ENCODE measurements around the gene STIP1. TPM values are rescaled to one million over a fixed set of nuclear protein-coding genes. Genes with fewer than 3 reads are reported as not detected.
"Not testable (repeated sequence)": the region's sequence is repeated elsewhere in the genome, so short reads cannot be mapped to it uniquely, and the experiment has no call there.

The STIP1 gene
- total RNA-seq, 1 donor from 2014 or later, result 77.7 TPM

GRCh38 chr11:64153812-64154211 lies 32.2 kb upstream of the STIP1 start:
- no peak for DNase-seq (ENCODE audit: low spot score in 2 of 2)
- H3K27me3 ChIP-seq, result no peaks in the 10 kb centered on the region
- TF ChIP-seq, protein P1, sequence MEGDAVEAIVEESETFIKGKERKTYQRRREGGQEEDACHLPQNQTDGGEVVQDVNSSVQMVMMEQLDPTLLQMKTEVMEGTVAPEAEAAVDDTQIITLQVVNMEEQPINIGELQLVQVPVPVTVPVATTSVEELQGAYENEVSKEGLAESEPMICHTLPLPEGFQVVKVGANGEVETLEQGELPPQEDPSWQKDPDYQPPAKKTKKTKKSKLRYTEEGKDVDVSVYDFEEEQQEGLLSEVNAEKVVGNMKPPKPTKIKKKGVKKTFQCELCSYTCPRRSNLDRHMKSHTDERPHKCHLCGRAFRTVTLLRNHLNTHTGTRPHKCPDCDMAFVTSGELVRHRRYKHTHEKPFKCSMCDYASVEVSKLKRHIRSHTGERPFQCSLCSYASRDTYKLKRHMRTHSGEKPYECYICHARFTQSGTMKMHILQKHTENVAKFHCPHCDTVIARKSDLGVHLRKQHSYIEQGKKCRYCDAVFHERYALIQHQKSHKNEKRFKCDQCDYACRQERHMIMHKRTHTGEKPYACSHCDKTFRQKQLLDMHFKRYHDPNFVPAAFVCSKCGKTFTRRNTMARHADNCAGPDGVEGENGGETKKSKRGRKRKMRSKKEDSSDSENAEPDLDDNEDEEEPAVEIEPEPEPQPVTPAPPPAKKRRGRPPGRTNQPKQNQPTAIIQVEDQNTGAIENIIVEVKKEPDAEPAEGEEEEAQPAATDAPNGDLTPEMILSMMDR (IDR thresholded peaks at IDR 0.05), result no peak
- intact Hi-C loops (cut with DNase I), result loop anchor here (1.0 kb wide), 1 partner anchor 154 kb away; no protein-coding TSS in a partner anchor
- no peaks in the 10 kb centered on the region for H3K4me1 ChIP-seq
- H3K9me3 ChIP-seq, result no peaks in the 10 kb centered on the region
- no peaks in the 10 kb centered on the region for H3K36me3 ChIP-seq
- H3K4me3 ChIP-seq, result no peak overlapping the region
- H3K27ac ChIP-seq, result no peak overlapping the region

- Histone ChIP-seq H3K27me3 (no peaks in the 10 kb centered on the region), H3K27ac (no peak overlapping the region), H3K36me3 (no peaks in the 10 kb centered on the region), H3K4me1 (no peaks in the 10 kb centered on the region), H3K9me3 (no peaks in the 10 kb centered on the region), H3K4me3 (no peak overlapping the region)
- intact Hi-C loops (cut with DNase I), result no loop called here
- TF ChIP-seq, protein P1 (IDR thresholded peaks at IDR 0.05), result no peak
- DNase-seq (ENCODE audit: low spot score in 2 of 2), result no peak
These were observed 29.5 kb upstream of the STIP1 start for GRCh38 chr11:64156235-64157011.

GRCh38 chr11:64157631-64158394 lies 28.2 kb upstream of the STIP1 start:
- no peaks in the 10 kb centered on the region for H3K27me3 ChIP-seq
- no peak overlapping the region for H3K27ac ChIP-seq
- no peaks in the 10 kb centered on the region for H3K9me3 ChIP-seq
- intact Hi-C loops (cut with DNase I), result no loop called here
- H3K4me1 ChIP-seq, result no peaks in the 10 kb centered on the region
- H3K4me3 ChIP-seq, result no peak overlapping the region
- TF ChIP-seq, protein P1 (IDR thresholded peaks at IDR 0.05), result no peak
- DNase-seq (ENCODE audit: low spot score in 2 of 2), result no peak
- no peaks in the 10 kb centered on the region for H3K36me3 ChIP-seq

DNA sequence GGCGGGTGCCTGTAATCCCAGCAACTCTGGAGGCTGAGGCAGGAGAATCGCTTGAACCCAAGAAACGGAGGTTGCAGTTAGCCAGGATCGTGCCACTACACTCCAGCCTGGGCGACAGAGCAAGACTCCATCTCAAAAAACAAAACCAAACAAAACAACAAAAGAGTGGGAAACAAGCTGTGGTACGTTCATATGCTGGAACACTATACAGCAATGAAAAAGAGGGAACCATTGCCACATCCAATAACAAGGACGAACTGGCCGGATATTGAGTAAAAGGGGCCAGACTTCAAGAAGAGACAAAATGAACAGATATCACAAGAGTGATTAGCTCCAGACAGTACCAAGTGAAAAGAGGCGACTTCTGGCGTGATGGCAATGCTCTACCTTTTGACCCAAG lies 24.9 kb upstream of the STIP1 start:
- intact Hi-C loops (cut with DNase I), result no loop called here
- H3K4me1 ChIP-seq, result peaks cover 9% of the 10 kb centered on the region in 2 donors
- no peaks in the 10 kb centered on the region for H3K36me3 ChIP-seq
- no peaks in the 10 kb centered on the region for H3K27me3 ChIP-seq
- TF ChIP-seq, protein P1 (IDR thresholded peaks at IDR 0.05), result no peak
- H3K9me3 ChIP-seq, result no peaks in the 10 kb centered on the region
- H3K4me3 ChIP-seq, result no peak overlapping the region
- no peak overlapping the region for H3K27ac ChIP-seq
- no peak for DNase-seq (ENCODE audit: low spot score in 2 of 2)

DNA sequence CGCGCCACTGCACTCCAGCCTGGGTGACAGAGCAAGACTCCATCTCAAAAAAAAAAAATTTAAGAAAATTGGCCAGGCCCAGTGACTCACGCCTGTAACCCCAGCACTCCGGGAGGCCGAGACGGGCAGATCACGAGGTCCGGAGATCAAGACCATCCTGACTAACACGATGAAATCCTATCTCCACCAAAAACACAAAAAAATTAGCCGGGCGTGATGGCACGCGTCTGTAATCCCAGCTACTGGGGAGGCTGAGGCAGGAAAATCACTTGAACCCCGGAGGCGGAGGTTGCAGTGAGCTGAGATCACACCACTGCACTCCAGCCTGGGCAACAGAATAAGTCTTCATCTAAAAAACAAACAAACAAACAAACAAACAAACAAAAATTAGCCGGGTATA lies 23.2 kb upstream of the STIP1 start:
- H3K36me3 ChIP-seq; H3K27me3 ChIP-seq; DNase-seq (ENCODE audit: low spot score in 2 of 2); H3K4me3 ChIP-seq; H3K27ac ChIP-seq; H3K9me3 ChIP-seq; intact Hi-C loops (cut with DNase I): not testable (repeated sequence)
- H3K4me1 ChIP-seq, result peaks cover 9 to 12% of the 10 kb centered on the region in 2 donors

GRCh38 chr11:64163951-64164350 lies 22.0 kb upstream of the STIP1 start:
- Histone ChIP-seq H3K27ac (peak overlapping the region in 1 of 2 donors; percentile 65), H3K4me1 (peaks cover 9 to 12% of the 10 kb centered on the region in 2 donors), H3K27me3 (no peaks in the 10 kb centered on the region), H3K36me3 (no peaks in the 10 kb centered on the region), H3K9me3 (no peaks in the 10 kb centered on the region), H3K4me3 (no peak overlapping the region)
- intact Hi-C loops (cut with DNase I), result loop anchor here (1.0 kb wide), 1 partner anchor 17 kb away; no protein-coding TSS in a partner anchor
- TF ChIP-seq, protein P1 (IDR thresholded peaks at IDR 0.05), result no peak
- no peak for DNase-seq (ENCODE audit: low spot score in 2 of 2)

Measured in ascending aorta (tissue), 2 donors.